Right lung (tissue), 5 donors: ENCODE measurements around the gene GJD3. TPM values are rescaled to one million over a fixed set of nuclear protein-coding genes. Genes with fewer than 3 reads are reported as not detected.

Experiments used
- polyA plus RNA-seq, 5 donors: library from polyadenylated mRNA; unstranded; fragments of 120-200 nt; gene quantifications; one replicate each; pipeline versions ENCODE4 v1.2.1 to v1.2.3, GENCODE V29; 2013; ENCODE audit warnings: inconsistent platforms in 1 of 5, low replicate concordance in 1 of 5; ENCODE audit not compliant: insufficient read length in 5 of 5, insufficient read depth in 1 of 5

The GJD3 gene
- polyA plus RNA-seq, 5 donors: 0.70 TPM; not detected in 4

Other genes with a start within 250 kb of the GJD3 start
- gene MSL1, start 242.8 kb downstream of the GJD3 start, polyA plus RNA-seq: 100 to 1,000 TPM; 152 to 206 (median 187) TPM
- gene CASC3, start 224.2 kb downstream of the GJD3 start, polyA plus RNA-seq: 100 to 1,000 TPM in 4 of 5 donors, 10 to 100 TPM in 1; 96.2 to 131 (median 113) TPM
- gene RAPGEFL1, start 187.3 kb downstream of the GJD3 start, polyA plus RNA-seq: 10 to 100 TPM in 1 of 5 donors, 1 to 10 TPM in 4; 6.3 to 10.2 (median 8.0) TPM
- 10 to 100 TPM; 25.8 to 33.6 (median 29.9) TPM for gene WIPF2, start 145.4 kb downstream of the GJD3 start, polyA plus RNA-seq
- gene CDC6, start 76.9 kb downstream of the GJD3 start, polyA plus RNA-seq: 10 to 100 TPM; 13.6 to 27.7 (median 20.6) TPM
- 10 to 100 TPM; 35.5 to 65.3 (median 49.7) TPM for gene RARA, start 55.6 kb downstream of the GJD3 start, polyA plus RNA-seq
- 100 to 1,000 TPM; 106 to 344 (median 189) TPM for gene TOP2A, start 53.2 kb upstream of the GJD3 start, polyA plus RNA-seq
- 100 to 1,000 TPM; 154 to 263 (median 207) TPM for gene IGFBP4, start 78.7 kb upstream of the GJD3 start, polyA plus RNA-seq
- under 1 TPM; 0.05 to 0.28 (median 0.20) TPM for gene TNS4, start 136.9 kb upstream of the GJD3 start, polyA plus RNA-seq
- under 1 TPM; 0.37 to 0.76 (median 0.59) TPM for gene CCR7, start 200.7 kb upstream of the GJD3 start, polyA plus RNA-seq